SK-N-SH treated with all-trans-retinoic acid at 6 μM for 48 hours (cell line): ENCODE data around the gene C5.

Source experiments
- ATAC-seq: fragments of 200-7000 bp; cut with Tn5 transposase; 3 replicates; pipeline ENCODE4 v1.9.1; 2020; ENCODE audit warnings: mild to moderate bottlenecking, moderate library complexity
- ARNTL ChIP-seq: fragments of 450-650 bp; formaldehyde crosslinking; IDR thresholded peaks from 2 replicates; pipeline ENCODE4 v1.5.0; 2020; ENCODE audit warnings: low read depth, mild to moderate bottlenecking, moderate library complexity, borderline replicate concordance
- BACH2 ChIP-seq: fragments of 250-450 bp; sonication (Bioruptor Pico); IDR thresholded peaks from 2 replicates; pipeline ENCODE4 v1.9.0; 2021; ENCODE audit warnings: mild to moderate bottlenecking, borderline replicate concordance
- CSDC2 ChIP-seq: fragments of 250-450 bp; sonication (Bioruptor Pico); IDR thresholded peaks from 2 replicates; pipeline ENCODE4 v1.5.0; 2020; ENCODE audit warnings: mild to moderate bottlenecking, moderate library complexity
- ESRRG ChIP-seq: fragments of 250-450 bp; sonication (Bioruptor Pico); IDR thresholded peaks from 2 replicates; pipeline ENCODE4 v1.6.1; 2021; ENCODE audit warnings: mild to moderate bottlenecking
- GLIS3 ChIP-seq: fragments of 250-450 bp; sonication (Bioruptor Pico); IDR thresholded peaks from 2 replicates; pipeline ENCODE4 v1.5.0; 2020; ENCODE audit warnings: mild to moderate bottlenecking, moderate library complexity
- ISL1 ChIP-seq: fragments of 250-450 bp; sonication (Bioruptor Pico); IDR thresholded peaks from 2 replicates; pipeline ENCODE4 v2.1.2; 2022; ENCODE audit warnings: mild to moderate bottlenecking, moderate library complexity
- OSR1 ChIP-seq: fragments of 250-450 bp; sonication (Bioruptor Pico); IDR thresholded peaks from 2 replicates; pipeline ENCODE4 v1.8.0; 2022; ENCODE audit warnings: moderate library complexity, mild to moderate bottlenecking, inconsistent platforms
- PPARA ChIP-seq: fragments of 250-450 bp; sonication (Bioruptor Pico); IDR thresholded peaks from 2 replicates; pipeline ENCODE4 v1.5.0; 2020; ENCODE audit warnings: mild to moderate bottlenecking, borderline replicate concordance
- RARB ChIP-seq: fragments of 250-450 bp; sonication (Bioruptor Pico); IDR thresholded peaks from 2 replicates; pipeline ENCODE4 v1.8.0; 2021; ENCODE audit warnings: mild to moderate bottlenecking, moderate library complexity
- SNAI2 ChIP-seq: fragments of 250-450 bp; sonication (Bioruptor Pico); IDR thresholded peaks from 2 replicates; pipeline ENCODE4 v1.5.0; 2020; ENCODE audit warnings: mild to moderate bottlenecking, moderate library complexity
- TCF4 ChIP-seq: fragments of 250-450 bp; sonication (Bioruptor Pico); IDR thresholded peaks from 2 replicates; pipeline ENCODE4 v1.8.0; 2021; ENCODE audit warnings: mild to moderate bottlenecking, moderate library complexity, borderline replicate concordance
- TOX ChIP-seq: fragments of 250-450 bp; sonication (Bioruptor Pico); IDR thresholded peaks from 2 replicates; pipeline ENCODE4 v1.8.0; 2021; ENCODE audit warnings: mild to moderate bottlenecking, moderate library complexity, borderline replicate concordance
- ZC3H10 ChIP-seq: fragments of 250-450 bp; sonication (Bioruptor Pico); IDR thresholded peaks from 2 replicates; pipeline ENCODE4 v1.5.1; 2021; ENCODE audit warnings: mild to moderate bottlenecking, moderate library complexity
- ZFP3 ChIP-seq: fragments of 250-450 bp; sonication (Bioruptor Pico); IDR thresholded peaks from 2 replicates; pipeline ENCODE4 v1.5.0; 2020; ENCODE audit warnings: mild to moderate bottlenecking, moderate library complexity
- ZFP30 ChIP-seq: fragments of 450-650 bp; formaldehyde crosslinking; IDR thresholded peaks from 2 replicates; pipeline ENCODE4 v1.5.0; 2022; ENCODE audit warnings: mild to moderate bottlenecking, moderate library complexity
- ZNF565 ChIP-seq: fragments of 450-650 bp; formaldehyde crosslinking; conservative IDR thresholded peaks from 2 replicates; pipeline ENCODE4 v1.5.0; 2020; ENCODE audit warnings: low read depth, mild to moderate bottlenecking, moderate library complexity
- ZNF70 ChIP-seq: fragments of 450-650 bp; formaldehyde crosslinking; IDR thresholded peaks from 2 replicates; pipeline ENCODE4 v1.5.0; 2020; ENCODE audit warnings: mild to moderate bottlenecking, moderate library complexity
- ZNF8 ChIP-seq: fragments of 450-650 bp; formaldehyde crosslinking; IDR thresholded peaks from 2 replicates; pipeline ENCODE4 v1.5.0; 2020; ENCODE audit warnings: mild to moderate bottlenecking, moderate library complexity
- TF ChIP-seq, protein P1 (sequence below): fragments of 250-450 bp; sonication (Bioruptor Pico); IDR thresholded peaks from 2 replicates; pipeline ENCODE4 v1.5.0; 2020; ENCODE audit warnings: mild to moderate bottlenecking, moderate library complexity
- TF ChIP-seq, protein P2 (sequence below): fragments of 250-450 bp; sonication (Bioruptor Pico); IDR thresholded peaks from 2 replicates; pipeline ENCODE4 v1.8.0; 2021; ENCODE audit warnings: low read depth, mild to moderate bottlenecking, moderate library complexity, borderline replicate concordance
- TF ChIP-seq, protein P3 (sequence below): fragments of 250-450 bp; sonication (Bioruptor Pico); IDR thresholded peaks from 2 replicates; pipeline ENCODE4 v1.8.0; 2020; ENCODE audit warnings: mild to moderate bottlenecking, moderate library complexity, borderline replicate concordance
- TF ChIP-seq, protein P4 (sequence below): fragments of 250-450 bp; sonication (Bioruptor Pico); IDR thresholded peaks from 2 replicates; pipeline ENCODE4 v1.5.1; 2021; ENCODE audit warnings: mild to moderate bottlenecking, moderate library complexity

The C5 gene

DNA sequence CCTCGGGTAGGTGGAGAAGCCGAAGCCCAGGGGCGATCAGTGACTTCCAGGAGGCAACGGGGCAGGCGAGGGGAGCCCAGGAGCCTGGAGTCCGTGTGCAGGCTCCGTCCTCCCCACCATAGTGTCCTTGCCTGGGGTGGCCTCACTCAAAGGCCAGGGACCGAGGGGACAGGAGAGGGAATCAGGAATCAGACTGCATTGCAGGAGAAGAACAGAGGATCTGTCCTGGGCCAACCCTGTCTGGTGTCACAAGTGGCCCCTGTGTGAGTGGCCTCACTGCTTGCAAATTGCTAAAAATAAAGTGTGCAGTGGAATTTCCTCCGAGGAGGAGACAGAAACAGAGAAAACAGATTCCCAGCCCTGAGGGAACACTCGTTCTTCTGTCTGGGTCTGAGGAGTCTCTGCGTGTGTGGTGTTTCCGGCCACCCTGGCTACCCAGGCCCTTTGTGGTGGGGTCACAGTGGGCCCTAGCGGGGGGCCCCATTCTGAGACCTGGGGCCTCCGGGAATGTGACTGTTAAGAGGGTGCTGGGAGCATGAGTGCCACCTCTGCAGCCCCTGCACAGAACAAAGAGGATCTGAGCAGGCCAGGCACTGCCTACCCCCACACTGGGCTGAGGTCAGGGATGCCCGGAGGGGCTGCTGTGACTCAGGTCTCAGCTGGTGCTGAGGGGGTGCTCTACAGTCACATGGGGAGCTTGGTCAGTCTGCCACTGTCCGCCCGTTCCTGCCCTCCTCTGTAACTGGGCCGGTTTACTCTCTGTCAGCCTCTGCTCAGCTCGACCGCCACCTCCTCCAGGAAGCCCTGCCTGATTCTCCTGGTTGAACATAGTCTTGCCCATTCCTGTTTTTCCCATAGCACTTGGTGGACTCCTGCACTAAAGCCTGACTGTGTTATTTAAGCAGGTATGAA is 130.9 kb downstream of the C5 start:
- no peak for ATAC-seq

DNA sequence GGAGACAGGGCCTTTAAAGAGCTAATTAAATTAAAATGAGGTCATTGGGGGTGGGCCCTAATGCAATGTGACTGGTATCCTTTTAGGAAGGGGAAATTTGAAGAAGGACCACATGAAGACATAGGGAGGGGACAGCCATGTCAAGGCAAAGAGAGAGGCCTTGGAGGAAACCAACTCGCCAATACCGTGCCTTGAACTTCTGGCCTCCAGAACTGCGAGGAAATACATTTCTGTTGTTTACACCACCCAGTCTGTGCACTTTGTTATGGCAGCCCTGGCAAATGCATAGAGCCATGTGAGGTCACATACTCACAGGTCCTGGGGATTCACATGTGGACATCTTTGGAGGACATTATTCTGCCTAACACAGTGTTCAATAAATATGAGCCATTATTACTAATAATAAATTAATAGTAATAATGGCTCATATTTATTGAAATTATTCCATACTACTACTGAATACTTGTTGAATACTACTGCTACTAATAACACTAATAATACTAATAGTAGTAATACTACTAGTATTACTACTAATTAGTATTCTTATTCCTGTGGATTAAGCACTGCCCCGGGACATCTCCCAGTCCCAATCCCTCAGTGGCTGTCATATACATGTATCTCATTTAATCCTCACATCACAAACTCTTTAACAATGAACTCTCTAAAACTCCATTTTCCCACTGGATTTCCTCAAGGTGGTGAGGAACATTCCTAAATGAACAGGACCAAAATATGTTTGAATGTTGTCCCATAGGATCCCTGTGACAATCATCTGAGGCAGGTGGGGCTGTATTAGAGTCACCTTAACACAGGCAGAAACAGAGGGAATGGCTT is 131.9 kb downstream of the C5 start:
- ATAC-seq = no peak
- TF ChIP-seq, protein P1, sequence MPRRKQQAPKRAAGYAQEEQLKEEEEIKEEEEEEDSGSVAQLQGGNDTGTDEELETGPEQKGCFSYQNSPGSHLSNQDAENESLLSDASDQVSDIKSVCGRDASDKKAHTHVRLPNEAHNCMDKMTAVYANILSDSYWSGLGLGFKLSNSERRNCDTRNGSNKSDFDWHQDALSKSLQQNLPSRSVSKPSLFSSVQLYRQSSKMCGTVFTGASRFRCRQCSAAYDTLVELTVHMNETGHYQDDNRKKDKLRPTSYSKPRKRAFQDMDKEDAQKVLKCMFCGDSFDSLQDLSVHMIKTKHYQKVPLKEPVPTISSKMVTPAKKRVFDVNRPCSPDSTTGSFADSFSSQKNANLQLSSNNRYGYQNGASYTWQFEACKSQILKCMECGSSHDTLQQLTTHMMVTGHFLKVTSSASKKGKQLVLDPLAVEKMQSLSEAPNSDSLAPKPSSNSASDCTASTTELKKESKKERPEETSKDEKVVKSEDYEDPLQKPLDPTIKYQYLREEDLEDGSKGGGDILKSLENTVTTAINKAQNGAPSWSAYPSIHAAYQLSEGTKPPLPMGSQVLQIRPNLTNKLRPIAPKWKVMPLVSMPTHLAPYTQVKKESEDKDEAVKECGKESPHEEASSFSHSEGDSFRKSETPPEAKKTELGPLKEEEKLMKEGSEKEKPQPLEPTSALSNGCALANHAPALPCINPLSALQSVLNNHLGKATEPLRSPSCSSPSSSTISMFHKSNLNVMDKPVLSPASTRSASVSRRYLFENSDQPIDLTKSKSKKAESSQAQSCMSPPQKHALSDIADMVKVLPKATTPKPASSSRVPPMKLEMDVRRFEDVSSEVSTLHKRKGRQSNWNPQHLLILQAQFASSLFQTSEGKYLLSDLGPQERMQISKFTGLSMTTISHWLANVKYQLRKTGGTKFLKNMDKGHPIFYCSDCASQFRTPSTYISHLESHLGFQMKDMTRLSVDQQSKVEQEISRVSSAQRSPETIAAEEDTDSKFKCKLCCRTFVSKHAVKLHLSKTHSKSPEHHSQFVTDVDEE = no peak
- TF ChIP-seq ZNF565 (CRISPR knock-in tag) (no peak), ISL1 (CRISPR knock-in tag) (no peak), TOX (no peak), BACH2 (CRISPR knock-in tag) (no peak), RARB (CRISPR knock-in tag) (no peak), ESRRG (no peak), ZFP3 (CRISPR knock-in tag) (no peak)
- TF ChIP-seq, protein P2, sequence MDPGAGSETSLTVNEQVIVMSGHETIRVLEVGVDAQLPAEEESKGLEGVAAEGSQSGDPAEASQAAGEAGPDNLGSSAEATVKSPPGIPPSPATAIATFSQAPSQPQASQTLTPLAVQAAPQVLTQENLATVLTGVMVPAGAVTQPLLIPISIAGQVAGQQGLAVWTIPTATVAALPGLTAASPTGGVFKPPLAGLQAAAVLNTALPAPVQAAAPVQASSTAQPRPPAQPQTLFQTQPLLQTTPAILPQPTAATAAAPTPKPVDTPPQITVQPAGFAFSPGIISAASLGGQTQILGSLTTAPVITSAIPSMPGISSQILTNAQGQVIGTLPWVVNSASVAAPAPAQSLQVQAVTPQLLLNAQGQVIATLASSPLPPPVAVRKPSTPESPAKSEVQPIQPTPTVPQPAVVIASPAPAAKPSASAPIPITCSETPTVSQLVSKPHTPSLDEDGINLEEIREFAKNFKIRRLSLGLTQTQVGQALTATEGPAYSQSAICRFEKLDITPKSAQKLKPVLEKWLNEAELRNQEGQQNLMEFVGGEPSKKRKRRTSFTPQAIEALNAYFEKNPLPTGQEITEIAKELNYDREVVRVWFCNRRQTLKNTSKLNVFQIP (CRISPR knock-in tag) = no peak
- TF ChIP-seq, protein P3, sequence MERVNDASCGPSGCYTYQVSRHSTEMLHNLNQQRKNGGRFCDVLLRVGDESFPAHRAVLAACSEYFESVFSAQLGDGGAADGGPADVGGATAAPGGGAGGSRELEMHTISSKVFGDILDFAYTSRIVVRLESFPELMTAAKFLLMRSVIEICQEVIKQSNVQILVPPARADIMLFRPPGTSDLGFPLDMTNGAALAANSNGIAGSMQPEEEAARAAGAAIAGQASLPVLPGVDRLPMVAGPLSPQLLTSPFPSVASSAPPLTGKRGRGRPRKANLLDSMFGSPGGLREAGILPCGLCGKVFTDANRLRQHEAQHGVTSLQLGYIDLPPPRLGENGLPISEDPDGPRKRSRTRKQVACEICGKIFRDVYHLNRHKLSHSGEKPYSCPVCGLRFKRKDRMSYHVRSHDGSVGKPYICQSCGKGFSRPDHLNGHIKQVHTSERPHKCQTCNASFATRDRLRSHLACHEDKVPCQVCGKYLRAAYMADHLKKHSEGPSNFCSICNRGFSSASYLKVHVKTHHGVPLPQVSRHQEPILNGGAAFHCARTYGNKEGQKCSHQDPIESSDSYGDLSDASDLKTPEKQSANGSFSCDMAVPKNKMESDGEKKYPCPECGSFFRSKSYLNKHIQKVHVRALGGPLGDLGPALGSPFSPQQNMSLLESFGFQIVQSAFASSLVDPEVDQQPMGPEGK (CRISPR knock-in tag) = no peak

More for the DNA sequence above, 130.9 kb downstream of the C5 start:
- TF ChIP-seq, protein P1 = no peak
- no peak for TF ChIP-seq PPARA (CRISPR knock-in tag)
- TF ChIP-seq ZFP3 (CRISPR knock-in tag) = no peak
- TF ChIP-seq ARNTL = no peak
- TF ChIP-seq TCF4 = no peak
- TF ChIP-seq ESRRG = no peak
- no peak for TF ChIP-seq SNAI2 (CRISPR knock-in tag)
- TF ChIP-seq ZNF565 (CRISPR knock-in tag) = no peak
- no peak for TF ChIP-seq OSR1 (CRISPR knock-in tag)
- TF ChIP-seq, protein P3 (CRISPR knock-in tag) = no peak
- no peak for TF ChIP-seq ZFP30 (CRISPR knock-in tag)
- TF ChIP-seq ZC3H10 (CRISPR knock-in tag) = no peak
- TF ChIP-seq RARB (CRISPR knock-in tag) = no peak
- no peak for TF ChIP-seq ZNF70
- TF ChIP-seq, protein P4, sequence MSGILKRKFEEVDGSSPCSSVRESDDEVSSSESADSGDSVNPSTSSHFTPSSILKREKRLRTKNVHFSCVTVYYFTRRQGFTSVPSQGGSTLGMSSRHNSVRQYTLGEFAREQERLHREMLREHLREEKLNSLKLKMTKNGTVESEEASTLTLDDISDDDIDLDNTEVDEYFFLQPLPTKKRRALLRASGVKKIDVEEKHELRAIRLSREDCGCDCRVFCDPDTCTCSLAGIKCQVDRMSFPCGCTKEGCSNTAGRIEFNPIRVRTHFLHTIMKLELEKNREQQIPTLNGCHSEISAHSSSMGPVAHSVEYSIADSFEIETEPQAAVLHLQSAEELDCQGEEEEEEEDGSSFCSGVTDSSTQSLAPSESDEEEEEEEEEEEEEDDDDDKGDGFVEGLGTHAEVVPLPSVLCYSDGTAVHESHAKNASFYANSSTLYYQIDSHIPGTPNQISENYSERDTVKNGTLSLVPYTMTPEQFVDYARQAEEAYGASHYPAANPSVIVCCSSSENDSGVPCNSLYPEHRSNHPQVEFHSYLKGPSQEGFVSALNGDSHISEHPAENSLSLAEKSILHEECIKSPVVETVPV = no peak
- no peak for TF ChIP-seq GLIS3
- TF ChIP-seq, protein P2 (CRISPR knock-in tag) = no peak
- TF ChIP-seq CSDC2 = no peak
- no peak for TF ChIP-seq BACH2 (CRISPR knock-in tag)
- no peak for TF ChIP-seq ZNF8 (CRISPR knock-in tag)
